Prostate gland (tissue), 2 donors: Measurements from ENCODE around the gene TNFAIP8. TPM values are rescaled to one million over a fixed set of nuclear protein-coding genes. Genes with fewer than 3 reads are reported as not detected.

Experiments used
- DNase-seq: peaks from one replicate; pipeline ENCODE4 v3.0.0-alpha.2; 2019; ENCODE audit warnings: low spot score
- H3K27ac ChIP-seq, 2 donors: fragments of 200-600 bp; sonication (generic); 2 replicates each; pipeline ENCODE4 v1.5.1; 2017 to 2019
- H3K27me3 ChIP-seq: fragments of 200-600 bp; sonication (generic); replicated peaks from 2 replicates; pipeline ENCODE4 v1.5.1; 2019; ENCODE audit not compliant: insufficient read depth
- H3K36me3 ChIP-seq, 2 donors: fragments of 200-600 bp; sonication (generic); 1 replicate in 1 of 2; 2 replicates in 1 of 2; pipeline versions ENCODE4 v1.5.1 to v1.8.1; 2017 to 2019
- H3K4me1 ChIP-seq: fragments of 200-600 bp; sonication (generic); replicated peaks from 2 replicates; pipeline ENCODE4 v1.5.1; 2019
- H3K4me3 ChIP-seq, 2 donors: fragments of 200-600 bp; sonication (generic); 2 replicates each; pipeline ENCODE4 v1.5.1; 2017 to 2019
- H3K9me3 ChIP-seq: fragments of 200-600 bp; sonication (generic); 2 replicates; pipeline ENCODE4 v1.5.1; 2017
- CTCF ChIP-seq, 4 experiments: fragments of 200-600 bp in 2 of 4; fragments of 450-650 bp in 2 of 4; sonication (generic) in 2 of 4; IDR thresholded peaks; 1 replicate in 3 of 4; 2 replicates in 1 of 4; pipeline ENCODE4 v1.5.1; 2016 to 2019; ENCODE audit warnings: antibody characterized with exemption in 4 of 4, mild to moderate bottlenecking in 2 of 4, moderate library complexity in 2 of 4
- POLR2A ChIP-seq: fragments of 450-650 bp; IDR thresholded peaks from one replicate; pipeline ENCODE4 v1.6.1; 2016; ENCODE audit warnings: antibody characterized with exemption, mild to moderate bottlenecking
- POLR2AphosphoS5 ChIP-seq: sonication (generic); formaldehyde crosslinking; IDR thresholded peaks from one replicate; pipeline ENCODE4 v1.6.1; 2017; ENCODE audit warnings: antibody characterized with exemption
- WGBS: methylation state at CpG from one replicate; pipeline ENCODE4 v1.1.5; 2018; 5-methylcytosine and 5-hydroxymethylcytosine counted together
- intact Hi-C: fragments of 100-400 bp; cut with DNase I; formaldehyde crosslinking; loops from one replicate; pipeline ENCODE4 v1.14.2; 2022
- total RNA-seq, 2 donors: library from RNA; depleted of rRNA; stranded (reverse); fragments of >200 nt; gene quantifications; one replicate each; pipeline ENCODE4 v1.1.0, GENCODE V29; 2016

The TNFAIP8 gene
- total RNA-seq, 2 donors from 2014 or later = 21.6 to 40.0 TPM

- 6% methylated on average over 4 of the region's 4 CpGs for WGBS
- H3K4me3 ChIP-seq = peak overlapping the region; percentile 42 to 48
- H3K27me3 ChIP-seq = no peaks in the 10 kb centered on the region
- peak overlapping the region; percentile 45 to 66 for H3K27ac ChIP-seq
- no peak for DNase-seq
- H3K4me1 ChIP-seq = no peaks in the 10 kb centered on the region
- no peaks in the 10 kb centered on the region for H3K36me3 ChIP-seq
- TF ChIP-seq POLR2AphosphoS5 = no peak
- no peak for TF ChIP-seq POLR2A
- TF ChIP-seq CTCF (IDR thresholded peaks at IDR 0.05) = no peak
- no peaks in the 10 kb centered on the region for H3K9me3 ChIP-seq
- intact Hi-C loops = loop anchor here (5.0 kb wide), 1 partner anchor 56 kb away; no protein-coding TSS in a partner anchor
Observed at GRCh38 chr5:119356612-119357188, 881 bp downstream of the TNFAIP8 start.

GRCh38 chr5:119357270-119357669, 1.5 kb downstream of the TNFAIP8 start:
- intact Hi-C loops = loop anchor here (5.0 kb wide), 1 partner anchor 55 kb away; no protein-coding TSS in a partner anchor
- Histone ChIP-seq H3K9me3 (no peaks in the 10 kb centered on the region), H3K27me3 (no peaks in the 10 kb centered on the region), H3K4me3 (peak overlapping the region; percentile 42 to 48), H3K36me3 (no peaks in the 10 kb centered on the region), H3K4me1 (no peaks in the 10 kb centered on the region), H3K27ac (peak overlapping the region in 1 of 2 donors; percentile 66)
- DNase-seq = no peak
- no peak for TF ChIP-seq CTCF (IDR thresholded peaks at IDR 0.05)
- TF ChIP-seq POLR2A = no peak
- no peak for TF ChIP-seq POLR2AphosphoS5
- WGBS = 36% methylated on average over 3 of the region's 3 CpGs

GRCh38 chr5:119357808-119358529, 2.1 kb downstream of the TNFAIP8 start:
- Histone ChIP-seq H3K27ac (no peak overlapping the region), H3K9me3 (no peaks in the 10 kb centered on the region), H3K4me1 (no peaks in the 10 kb centered on the region), H3K4me3 (no peak overlapping the region), H3K27me3 (no peaks in the 10 kb centered on the region), H3K36me3 (no peaks in the 10 kb centered on the region)
- WGBS = 83% methylated on average over 6 of the region's 6 CpGs
- TF ChIP-seq POLR2A (no peak), POLR2AphosphoS5 (no peak), CTCF (IDR thresholded peaks at IDR 0.05) (no peak)
- no peak for DNase-seq
- intact Hi-C loops = loop anchor here (5.0 kb wide), 1 partner anchor 54 kb away; no protein-coding TSS in a partner anchor

GRCh38 chr5:119358530-119358900, 2.7 kb downstream of the TNFAIP8 start:
- 86% methylated on average over 2 of the region's 2 CpGs for WGBS
- no peaks in the 10 kb centered on the region for H3K27me3 ChIP-seq
- H3K27ac ChIP-seq = no peak overlapping the region
- intact Hi-C loops = loop anchor here (5.0 kb wide), 1 partner anchor 54 kb away; no protein-coding TSS in a partner anchor
- no peaks in the 10 kb centered on the region for H3K36me3 ChIP-seq
- TF ChIP-seq POLR2AphosphoS5 (no peak), POLR2A (no peak), CTCF (IDR thresholded peaks at IDR 0.05) (no peak)
- H3K9me3 ChIP-seq = no peaks in the 10 kb centered on the region
- H3K4me1 ChIP-seq = no peaks in the 10 kb centered on the region
- no peak overlapping the region for H3K4me3 ChIP-seq
- DNase-seq = no peak
